Measurements from ENCODE around the gene STOM.

DNA sequence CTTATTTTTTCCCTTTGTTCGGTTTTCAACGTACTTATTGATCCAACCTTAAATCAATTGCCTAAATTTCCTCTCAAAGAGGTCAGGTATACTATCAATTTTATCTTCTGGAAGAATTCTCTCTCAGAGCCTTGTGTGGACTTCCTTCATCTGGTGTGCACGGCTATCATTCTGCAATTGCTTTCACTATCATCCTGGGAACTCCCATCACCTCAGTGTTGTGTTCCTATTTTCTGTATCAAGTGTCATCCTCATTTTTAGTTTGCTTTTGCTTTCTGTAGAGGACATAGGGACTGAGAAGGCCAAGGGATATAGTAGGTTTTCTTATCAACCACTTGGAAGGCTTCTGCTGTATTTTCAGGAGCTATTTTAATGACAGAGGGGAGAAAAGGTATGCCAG lies 11.3 kb downstream of the STOM start:
- TF ChIP-seq, protein P1, sequence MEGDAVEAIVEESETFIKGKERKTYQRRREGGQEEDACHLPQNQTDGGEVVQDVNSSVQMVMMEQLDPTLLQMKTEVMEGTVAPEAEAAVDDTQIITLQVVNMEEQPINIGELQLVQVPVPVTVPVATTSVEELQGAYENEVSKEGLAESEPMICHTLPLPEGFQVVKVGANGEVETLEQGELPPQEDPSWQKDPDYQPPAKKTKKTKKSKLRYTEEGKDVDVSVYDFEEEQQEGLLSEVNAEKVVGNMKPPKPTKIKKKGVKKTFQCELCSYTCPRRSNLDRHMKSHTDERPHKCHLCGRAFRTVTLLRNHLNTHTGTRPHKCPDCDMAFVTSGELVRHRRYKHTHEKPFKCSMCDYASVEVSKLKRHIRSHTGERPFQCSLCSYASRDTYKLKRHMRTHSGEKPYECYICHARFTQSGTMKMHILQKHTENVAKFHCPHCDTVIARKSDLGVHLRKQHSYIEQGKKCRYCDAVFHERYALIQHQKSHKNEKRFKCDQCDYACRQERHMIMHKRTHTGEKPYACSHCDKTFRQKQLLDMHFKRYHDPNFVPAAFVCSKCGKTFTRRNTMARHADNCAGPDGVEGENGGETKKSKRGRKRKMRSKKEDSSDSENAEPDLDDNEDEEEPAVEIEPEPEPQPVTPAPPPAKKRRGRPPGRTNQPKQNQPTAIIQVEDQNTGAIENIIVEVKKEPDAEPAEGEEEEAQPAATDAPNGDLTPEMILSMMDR (IDR thresholded peaks at IDR 0.05): no peak
- TF ChIP-seq POLR2A (IDR thresholded peaks at IDR 0.05) (no peak), POLR2AphosphoS5 (IDR thresholded peaks at IDR 0.05) (no peak)
